CD4-positive, alpha-beta memory T cell (primary cell): ENCODE results near the gene UBE2J1. TPM values are rescaled to one million over a fixed set of nuclear protein-coding genes. Genes with fewer than 3 reads are reported as not detected.

Experiments
- CTCF ChIA-PET: fragments of 350-600 bp; sonication (Branson Sonifier 250); formaldehyde crosslinking; loops from one replicate; lab custom pipeline; 2021; ENCODE audit warnings: inconsistent platforms; ENCODE audit not compliant: partially characterized antibody; lab: Charles Lee
- POLR2A ChIA-PET: fragments of 350-600 bp; sonication (Branson Sonifier 250); formaldehyde crosslinking; loops from one replicate; lab custom pipeline; 2021; ENCODE audit not compliant: partially characterized antibody; lab: Charles Lee
- DNase-seq, 5 donors: peaks; one replicate each; pipeline versions ENCODE4 v3.0.0 to v3.0.0-alpha.2; 2020 to 2022; ENCODE audit warnings: mixed read lengths in 1 of 5
- H3K27ac ChIP-seq: one replicate; pipeline ENCODE4 v1.7.0; 2013; ENCODE audit warnings: low read depth, low read length
- H3K27me3 ChIP-seq: 2 replicates; pipeline ENCODE4 v1.7.0; 2013; ENCODE audit warnings: mild to moderate bottlenecking, low read length, moderate library complexity; ENCODE audit not compliant: insufficient read depth
- H3K36me3 ChIP-seq: 2 replicates; pipeline ENCODE4 v1.7.0; 2013; ENCODE audit warnings: mild to moderate bottlenecking, low read length, moderate library complexity; ENCODE audit not compliant: insufficient read depth
- H3K4me1 ChIP-seq: 2 replicates; pipeline ENCODE4 v1.7.0; 2013; ENCODE audit warnings: mild to moderate bottlenecking, low read length, moderate library complexity; ENCODE audit not compliant: insufficient read depth
- H3K4me3 ChIP-seq, 2 donors: one replicate each; pipeline ENCODE4 v1.7.0; 2013; ENCODE audit warnings: low read length in 2 of 2, mild to moderate bottlenecking in 1 of 2
- H3K9me3 ChIP-seq, 2 donors: one replicate each; pipeline ENCODE4 v1.7.0; 2013; ENCODE audit warnings: low read length in 2 of 2, control low read depth in 1 of 2; ENCODE audit not compliant: control insufficient read depth in 1 of 2
- H3K27ac Mint-ChIP-seq, 7 donors: one replicate each; pipeline ENCODE4 v1.8.0; 2020 to 2021; ENCODE audit warnings: mixed read lengths in 7 of 7, mild to moderate bottlenecking in 6 of 7, inconsistent platforms in 3 of 7, moderate library complexity in 3 of 7
- H3K27me3 Mint-ChIP-seq, 2 donors: one replicate each; pipeline ENCODE4 v1.8.0; 2020 to 2021; ENCODE audit warnings: mixed read lengths in 2 of 2
- H3K36me3 Mint-ChIP-seq, 2 donors: one replicate each; pipeline ENCODE4 v1.8.0; 2020 to 2021; ENCODE audit warnings: mixed read lengths in 2 of 2, inconsistent platforms in 1 of 2, mild to moderate bottlenecking in 1 of 2
- H3K4me1 Mint-ChIP-seq, 4 donors: one replicate each; pipeline ENCODE4 v1.8.0; 2020 to 2021; ENCODE audit warnings: mixed read lengths in 4 of 4, mild to moderate bottlenecking in 1 of 4
- H3K4me3 Mint-ChIP-seq, 8 donors: one replicate each; pipeline ENCODE4 v1.8.0; 2020 to 2021; ENCODE audit warnings: mixed read lengths in 8 of 8, mild to moderate bottlenecking in 7 of 8, moderate library complexity in 6 of 8, inconsistent platforms in 3 of 8
- H3K9me3 Mint-ChIP-seq, 8 donors: one replicate each; pipeline ENCODE4 v1.8.0; 2020 to 2021; ENCODE audit warnings: mixed read lengths in 8 of 8, mild to moderate bottlenecking in 5 of 8, inconsistent platforms in 3 of 8, moderate library complexity in 1 of 8
- intact Hi-C: fragments of 100-400 bp; cut with micrococcal nuclease; formaldehyde crosslinking; loops from one replicate; pipeline ENCODE4 v1.15.1; 2023
- polyA plus RNA-seq, 2 donors: library from polyadenylated mRNA; unstranded; fragments of 300-500 nt; fragmentation: Illumina TruSeq; gene quantifications; one replicate each; pipeline ENCODE4 v1.2.3, GENCODE V29; 2021
- total RNA-seq, 2 experiments: library from RNA; stranded (reverse); gene quantifications; one replicate each; pipeline ENCODE4 v1.2.3, GENCODE V29; 2021

Gene UBE2J1
- total and polyA plus RNA-seq, 4 experiments from 2014 or later = 21.9 to 53.8 (median 28.3) TPM

DNA sequence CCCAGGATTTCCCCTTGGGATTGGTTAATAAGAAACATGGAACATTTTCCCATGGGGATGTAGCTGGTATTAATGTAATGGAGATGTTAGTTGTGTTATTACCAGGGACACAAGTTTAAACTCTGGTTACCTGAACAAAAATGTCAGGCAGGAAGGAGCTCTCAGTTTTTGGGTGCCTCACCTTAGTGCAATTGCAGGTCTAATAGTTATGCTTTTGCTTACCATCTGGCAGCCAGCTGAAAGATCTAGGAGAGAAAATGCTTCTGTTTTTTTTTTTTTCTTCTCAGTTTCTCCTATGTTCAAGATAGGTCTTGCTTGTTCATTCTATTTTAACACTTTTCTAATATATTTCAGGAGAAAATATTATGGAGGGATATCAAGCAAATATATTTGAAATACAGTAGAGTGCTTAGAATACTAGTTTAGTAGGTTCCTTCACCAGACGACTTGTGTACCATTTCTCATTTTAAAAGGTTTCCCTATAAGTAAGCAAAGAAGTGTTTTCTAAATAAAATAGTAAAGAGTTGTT, 4.2 kb upstream of the UBE2J1 start:
- H3K27ac ChIP-seq = no peak overlapping the region
- POLR2A ChIA-PET = interaction anchor here (0.6 to 11.3 kb wide), 8 partner anchors 10 to 854 kb away, joined by 3 to 157 read pairs (median 4); partner anchors contain the start of genes PNRC1 and RNGTT

DNA sequence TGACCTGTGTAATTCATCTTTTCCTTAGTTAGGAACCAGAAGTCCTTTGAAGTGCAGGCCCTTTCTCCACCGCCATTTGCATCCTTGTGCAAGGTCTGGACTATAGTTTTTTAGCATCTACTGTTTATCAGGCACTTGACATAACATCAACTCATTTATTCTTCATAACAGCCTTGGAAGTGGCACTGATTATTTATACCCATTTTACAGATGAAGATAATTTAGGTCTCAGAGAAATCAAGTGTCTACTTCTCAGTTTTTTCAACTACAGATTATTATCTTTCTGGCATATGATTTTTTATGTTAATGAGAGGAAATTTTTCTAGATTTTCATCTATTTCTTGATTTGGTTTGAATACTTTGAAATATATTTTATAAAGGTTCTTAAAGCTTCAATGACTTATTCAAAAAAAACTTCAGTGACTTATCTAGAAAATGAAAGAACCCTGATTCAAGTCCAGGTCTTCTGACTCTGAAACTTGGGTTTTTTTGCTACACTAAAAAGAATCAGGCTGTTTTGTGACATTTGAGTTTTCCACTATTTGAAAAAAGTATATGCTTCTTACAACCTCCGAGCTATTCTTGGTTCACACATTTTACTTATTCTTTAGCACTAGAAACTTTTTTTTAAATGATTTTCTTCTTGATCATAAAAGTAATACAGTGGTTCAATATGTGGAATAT, 3.1 kb upstream of the UBE2J1 start:
- Histone ChIP-seq H3K27ac (no peak overlapping the region), H3K27me3 (no peaks in the 10 kb centered on the region), H3K9me3 (no peaks in the 10 kb centered on the region), H3K36me3 (no peaks in the 10 kb centered on the region), H3K4me1 (peaks cover 45% of the 10 kb centered on the region), H3K4me3 (no peak overlapping the region)
- peaks cover 34 to 70% (median 44%) of the 10 kb centered on the region in 4 donors for H3K4me1 Mint-ChIP-seq
- H3K36me3 Mint-ChIP-seq = peaks cover 0 to 6% of the 10 kb centered on the region in 2 donors
- H3K4me3 Mint-ChIP-seq = peak overlapping the region in 3 of 8 donors; percentile 7 to 53 (median 16)
- POLR2A ChIA-PET = interaction anchor here (0.6 to 11.3 kb wide), 3 partner anchors 58 to 273 kb away, joined by 3 to 157 read pairs (median 6); partner anchors contain the start of gene PNRC1
- no peak overlapping the region for H3K27ac Mint-ChIP-seq
- no peaks in the 10 kb centered on the region for H3K9me3 Mint-ChIP-seq
- no peaks in the 10 kb centered on the region for H3K27me3 Mint-ChIP-seq
- intact Hi-C loops = loop anchor here (2.0 kb wide), 1 partner anchor 17 kb away; no protein-coding TSS in a partner anchor
- CTCF ChIA-PET = interaction anchor here (0.8 to 4.3 kb wide), 6 partner anchors 11 to 393 kb away, joined by 3 to 45 read pairs (median 8); partner anchors contain the start of gene RNGTT
- no peak for DNase-seq

More for the DNA sequence above, 4.2 kb upstream of the UBE2J1 start:
- intact Hi-C loops = loop anchor here (2.0 kb wide), 1 partner anchor 16 kb away; no protein-coding TSS in a partner anchor
- H3K36me3 Mint-ChIP-seq = peaks cover 0 to 4% of the 10 kb centered on the region in 2 donors
- H3K9me3 ChIP-seq = no peaks in the 10 kb centered on the region
- H3K4me1 ChIP-seq = peaks cover 35% of the 10 kb centered on the region
- H3K27me3 ChIP-seq = no peaks in the 10 kb centered on the region
- no peak for DNase-seq
- no peaks in the 10 kb centered on the region for H3K36me3 ChIP-seq
- CTCF ChIA-PET = interaction anchor here (0.7 to 4.3 kb wide), 12 partner anchors 9 to 394 kb away, joined by 3 to 45 read pairs (median 4); partner anchors contain the start of genes ANKRD6, PNRC1 and RNGTT
- H3K4me3 ChIP-seq = peak overlapping the region in 1 of 2 donors; percentile 12
- peaks cover 31 to 64% (median 41%) of the 10 kb centered on the region in 4 donors for H3K4me1 Mint-ChIP-seq
- H3K27ac Mint-ChIP-seq = peak overlapping the region; percentile 73 to 99 (median 95)
- no peaks in the 10 kb centered on the region for H3K9me3 Mint-ChIP-seq
- no peaks in the 10 kb centered on the region for H3K27me3 Mint-ChIP-seq
- peak overlapping the region; percentile 44 to 98 (median 94) for H3K4me3 Mint-ChIP-seq

DNA sequence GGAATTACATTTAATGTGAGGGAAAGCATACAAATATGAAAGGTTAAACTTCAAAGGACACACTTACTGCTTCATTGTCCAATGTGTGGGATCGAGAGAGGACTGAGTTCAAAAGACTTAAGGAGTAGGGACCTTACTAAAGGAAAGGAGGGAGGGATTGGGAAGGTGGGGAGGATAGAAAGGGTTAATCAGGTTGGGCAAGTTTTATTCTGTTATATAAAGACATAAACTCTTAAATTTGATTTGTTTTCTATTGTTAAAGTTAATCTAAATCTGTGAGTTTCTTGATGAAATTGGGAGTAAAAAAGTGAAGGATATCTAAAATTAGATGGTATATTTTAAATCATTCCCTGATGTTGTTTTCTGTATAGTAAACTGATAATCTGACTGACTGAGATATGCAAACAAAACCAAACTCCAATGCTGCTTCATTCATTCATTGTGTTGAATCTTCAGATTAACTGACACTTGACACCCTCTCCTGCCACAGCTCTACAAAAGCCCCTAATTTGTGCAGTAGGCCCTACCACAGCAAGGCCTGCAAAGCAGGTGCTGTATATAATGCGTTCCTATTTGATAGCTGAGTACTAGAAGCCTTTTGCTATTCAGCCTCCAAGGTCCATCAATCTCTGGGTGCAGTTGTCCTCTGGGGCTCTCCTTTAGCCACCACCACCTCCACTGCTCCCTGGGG, 1.3 kb upstream of the UBE2J1 start:
- peak in 1 of 5 donors; percentile 4 for DNase-seq
- peak overlapping the region; percentile 86 to 96 (median 89) for H3K27ac Mint-ChIP-seq
- intact Hi-C loops = loop anchor here (2.0 to 5.0 kb wide), 4 partner anchors 72 to 392 kb away; partner anchors contain the start of genes PM20D2, PNRC1 and RNGTT
- peaks cover 44 to 77% (median 56%) of the 10 kb centered on the region in 4 donors for H3K4me1 Mint-ChIP-seq
- H3K27me3 ChIP-seq = no peaks in the 10 kb centered on the region
- H3K36me3 ChIP-seq = no peaks in the 10 kb centered on the region
- peak overlapping the region; percentile 81 to 92 (median 86) for H3K4me3 Mint-ChIP-seq
- CTCF ChIA-PET = interaction anchor here (0.6 to 5.5 kb wide), 4 partner anchors 13 to 471 kb away, joined by 3 to 56 read pairs (median 28); no protein-coding TSS in a partner anchor
- no peaks in the 10 kb centered on the region for H3K9me3 Mint-ChIP-seq
- no peaks in the 10 kb centered on the region for H3K27me3 Mint-ChIP-seq
- peak overlapping the region; percentile 89 for H3K27ac ChIP-seq
- H3K4me3 ChIP-seq = peak overlapping the region in 1 of 2 donors; percentile 90
- peaks cover 62% of the 10 kb centered on the region for H3K4me1 ChIP-seq
- POLR2A ChIA-PET = interaction anchor here (1.1 to 11.3 kb wide), 3 partner anchors 9 to 285 kb away, joined by 3 to 157 read pairs (median 9); partner anchors contain the start of genes LYRM2 and PNRC1
- H3K9me3 ChIP-seq = no peaks in the 10 kb centered on the region
- peaks cover 0 to 6% of the 10 kb centered on the region in 2 donors for H3K36me3 Mint-ChIP-seq

DNA sequence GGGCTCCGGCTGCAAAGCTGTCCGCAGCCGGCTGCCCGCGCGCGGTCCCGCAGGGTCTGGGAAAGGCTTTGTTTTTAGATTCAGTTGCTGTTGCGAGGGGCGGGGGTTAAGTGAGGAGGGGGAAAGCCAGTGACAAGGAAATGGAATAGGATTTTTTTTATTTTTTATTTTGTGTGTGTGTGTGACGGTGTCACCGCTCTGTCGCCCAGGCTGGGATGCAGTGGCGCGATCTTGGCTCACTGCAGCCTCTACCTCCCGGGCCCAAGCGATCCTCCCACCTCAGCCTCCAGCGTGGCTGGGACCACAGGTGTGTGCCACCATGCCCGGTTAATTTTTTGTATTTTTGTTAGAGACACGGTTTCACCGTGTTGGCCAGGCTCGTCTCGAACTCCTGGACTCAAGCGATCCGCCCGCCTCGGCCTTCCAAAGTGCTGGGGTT, 615 bp upstream of the UBE2J1 start:
- peak overlapping the region; percentile 89 for H3K27ac ChIP-seq
- H3K4me1 Mint-ChIP-seq = peaks cover 49 to 82% (median 61%) of the 10 kb centered on the region in 4 donors
- H3K4me3 Mint-ChIP-seq = peak overlapping the region; percentile 81 to 92 (median 86)
- peak in 1 of 5 donors; percentile 44 for DNase-seq
- no peaks in the 10 kb centered on the region for H3K27me3 ChIP-seq
- H3K4me1 ChIP-seq = peaks cover 68% of the 10 kb centered on the region
- H3K9me3 Mint-ChIP-seq = no peaks in the 10 kb centered on the region
- ChIA-PET POLR2A (interaction anchor here (1.2 to 11.3 kb wide), 11 partner anchors 8 to 390 kb away, joined by 5 to 157 read pairs (median 9); partner anchors contain the start of genes LYRM2, PNRC1 and RNGTT), CTCF (interaction anchor here (0.6 to 8.9 kb wide), 5 partner anchors 9 to 470 kb away, joined by 3 to 79 read pairs (median 17); no protein-coding TSS in a partner anchor)
- H3K36me3 ChIP-seq = no peaks in the 10 kb centered on the region
- H3K27ac Mint-ChIP-seq = peak overlapping the region; percentile 86 to 96 (median 89)
- no peaks in the 10 kb centered on the region for H3K27me3 Mint-ChIP-seq
- peaks cover 0 to 6% of the 10 kb centered on the region in 2 donors for H3K36me3 Mint-ChIP-seq
- no peaks in the 10 kb centered on the region for H3K9me3 ChIP-seq
- peak overlapping the region in 1 of 2 donors; percentile 90 for H3K4me3 ChIP-seq
- intact Hi-C loops = loop anchor here (2.0 to 5.0 kb wide), 4 partner anchors 71 to 391 kb away; partner anchors contain the start of genes PM20D2, PNRC1 and RNGTT

DNA sequence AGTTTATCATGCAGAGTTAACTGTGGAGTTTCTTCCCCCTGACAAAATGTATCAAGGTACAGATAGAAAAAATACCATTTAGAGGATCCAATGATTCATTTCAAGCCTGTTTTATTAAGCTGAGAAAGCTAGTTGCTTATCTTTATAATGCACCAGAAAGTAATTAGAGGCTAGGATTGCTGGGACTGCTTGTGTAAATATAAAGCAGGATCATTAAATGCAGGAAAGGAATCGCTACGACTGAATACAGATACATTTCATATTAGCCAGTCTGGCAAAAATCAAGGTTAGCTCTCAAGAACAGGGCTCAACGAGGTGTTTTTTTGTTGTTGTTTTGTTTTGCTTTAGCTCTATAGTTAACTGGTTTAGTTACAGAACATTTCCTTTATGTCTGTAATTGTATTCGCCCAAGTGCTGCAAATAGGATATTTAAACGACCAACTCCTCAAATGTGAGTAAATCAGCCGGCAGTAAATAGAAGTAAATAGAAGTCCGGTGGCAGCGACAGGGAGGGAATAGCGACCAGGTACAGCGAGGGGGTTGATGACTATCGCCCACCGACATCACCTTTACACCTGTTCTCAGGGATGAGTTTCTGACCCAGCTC, 748 bp downstream of the UBE2J1 start:
- H3K27ac ChIP-seq = peak overlapping the region; percentile 89
- H3K36me3 Mint-ChIP-seq = peaks cover 0 to 6% of the 10 kb centered on the region in 2 donors
- peak overlapping the region; percentile 92 to 99 (median 98) for H3K4me3 Mint-ChIP-seq
- DNase-seq = no peak
- peak overlapping the region; percentile 1 to 90 for H3K4me3 ChIP-seq
- no peaks in the 10 kb centered on the region for H3K9me3 Mint-ChIP-seq
- H3K4me1 Mint-ChIP-seq = peaks cover 45 to 80% (median 58%) of the 10 kb centered on the region in 4 donors
- H3K9me3 ChIP-seq = no peaks in the 10 kb centered on the region
- H3K27me3 Mint-ChIP-seq = no peaks in the 10 kb centered on the region
- no peaks in the 10 kb centered on the region for H3K36me3 ChIP-seq
- intact Hi-C loops = loop anchor here (1.0 to 5.0 kb wide), 5 partner anchors 53 to 389 kb away; partner anchors contain the start of genes PM20D2, PNRC1 and RNGTT
- peaks cover 67% of the 10 kb centered on the region for H3K4me1 ChIP-seq
- peak overlapping the region; percentile 86 to 99 (median 98) for H3K27ac Mint-ChIP-seq
- ChIA-PET CTCF (interaction anchor here (0.9 to 8.9 kb wide), 8 partner anchors 11 to 368 kb away, joined by 3 to 79 read pairs (median 13); no protein-coding TSS in a partner anchor), POLR2A (interaction anchor here (0.8 to 11.3 kb wide), 15 partner anchors 9 to 468 kb away, joined by 3 to 157 read pairs (median 6); partner anchors contain the start of genes MDN1, PM20D2, PNRC1 and RNGTT)
- no peaks in the 10 kb centered on the region for H3K27me3 ChIP-seq
